Epithelial cell of esophagus (primary cell): ENCODE results near the gene FOXP4.

ENCODE experiments used
- DNase-seq: peaks from one replicate; pipeline ENCODE4 v3.0.0; 2010; ENCODE audit warnings: low read depth
- H3K4me3 ChIP-seq: 2 replicates; pipeline ENCODE4 v1.5.1; 2011; ENCODE audit warnings: mild to moderate bottlenecking, low read length, control low read depth
- TF ChIP-seq, protein P1 (sequence below): IDR thresholded peaks from 2 replicates; pipeline ENCODE4 v1.5.1; 2011; ENCODE audit warnings: low read depth, mild to moderate bottlenecking, low read length, control low read depth, inconsistent platforms; ENCODE audit not compliant: insufficient read depth; ENCODE audit errors: missing control alignments

The FOXP4 gene

GRCh38 chr6:41589223-41589622 is 43.0 kb downstream of the FOXP4 start:
- no peak for DNase-seq
- TF ChIP-seq, protein P1, sequence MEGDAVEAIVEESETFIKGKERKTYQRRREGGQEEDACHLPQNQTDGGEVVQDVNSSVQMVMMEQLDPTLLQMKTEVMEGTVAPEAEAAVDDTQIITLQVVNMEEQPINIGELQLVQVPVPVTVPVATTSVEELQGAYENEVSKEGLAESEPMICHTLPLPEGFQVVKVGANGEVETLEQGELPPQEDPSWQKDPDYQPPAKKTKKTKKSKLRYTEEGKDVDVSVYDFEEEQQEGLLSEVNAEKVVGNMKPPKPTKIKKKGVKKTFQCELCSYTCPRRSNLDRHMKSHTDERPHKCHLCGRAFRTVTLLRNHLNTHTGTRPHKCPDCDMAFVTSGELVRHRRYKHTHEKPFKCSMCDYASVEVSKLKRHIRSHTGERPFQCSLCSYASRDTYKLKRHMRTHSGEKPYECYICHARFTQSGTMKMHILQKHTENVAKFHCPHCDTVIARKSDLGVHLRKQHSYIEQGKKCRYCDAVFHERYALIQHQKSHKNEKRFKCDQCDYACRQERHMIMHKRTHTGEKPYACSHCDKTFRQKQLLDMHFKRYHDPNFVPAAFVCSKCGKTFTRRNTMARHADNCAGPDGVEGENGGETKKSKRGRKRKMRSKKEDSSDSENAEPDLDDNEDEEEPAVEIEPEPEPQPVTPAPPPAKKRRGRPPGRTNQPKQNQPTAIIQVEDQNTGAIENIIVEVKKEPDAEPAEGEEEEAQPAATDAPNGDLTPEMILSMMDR = no peak
- no peak overlapping the region for H3K4me3 ChIP-seq

DNA sequence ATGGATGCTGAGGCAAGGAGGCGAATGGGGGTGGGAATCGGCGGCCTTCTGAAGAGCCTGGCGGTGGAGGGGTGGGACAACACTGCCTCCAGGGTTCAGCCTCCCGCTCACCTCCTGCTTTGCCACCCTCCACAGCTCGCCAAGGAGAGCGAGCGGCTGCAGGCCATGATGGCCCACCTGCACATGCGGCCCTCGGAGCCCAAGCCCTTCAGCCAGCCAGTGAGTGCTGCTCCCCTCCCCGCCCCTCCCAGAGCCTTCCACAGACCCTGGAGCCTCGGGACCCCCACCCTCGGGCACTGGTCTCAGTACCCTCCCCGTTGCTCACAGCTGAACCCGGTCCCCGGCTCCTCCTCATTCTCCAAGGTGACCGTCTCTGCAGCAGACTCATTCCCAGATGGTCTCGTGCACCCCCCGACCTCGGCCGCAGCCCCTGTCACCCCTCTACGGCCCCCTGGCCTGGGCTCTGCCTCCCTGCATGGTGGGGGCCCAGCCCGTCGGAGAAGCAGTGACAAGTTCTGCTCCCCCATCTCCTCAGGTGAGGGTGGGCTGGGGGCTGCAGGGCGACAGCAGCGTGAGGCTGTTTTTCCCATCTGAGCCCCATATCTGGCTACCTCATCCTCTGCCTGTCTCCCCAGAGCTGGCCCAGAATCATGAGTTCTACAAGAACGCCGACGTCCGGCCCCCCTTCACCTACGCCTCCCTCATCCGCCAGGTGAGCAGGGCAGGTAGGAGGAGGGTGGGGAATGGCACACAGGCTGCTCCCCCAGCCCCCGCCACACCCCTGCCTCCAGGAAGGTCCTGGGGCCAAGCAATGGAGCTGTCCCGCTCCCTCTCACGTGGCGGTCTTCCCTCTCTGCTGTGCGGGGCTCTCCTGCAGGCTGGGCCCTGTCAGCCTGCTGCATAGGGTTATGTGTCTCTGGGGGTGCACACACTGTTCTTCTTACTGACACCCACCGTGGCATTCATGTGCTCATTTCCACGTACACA is 43.7 kb downstream of the FOXP4 start:
- no peak overlapping the region for H3K4me3 ChIP-seq
- TF ChIP-seq, protein P1 = no peak
- no peak for DNase-seq

GRCh38 chr6:41591122-41591521 is 44.9 kb downstream of the FOXP4 start:
- H3K4me3 ChIP-seq = no peak overlapping the region
- TF ChIP-seq, protein P1 = no peak
- no peak for DNase-seq

GRCh38 chr6:41591859-41592502 is 45.8 kb downstream of the FOXP4 start:
- no peak overlapping the region for H3K4me3 ChIP-seq
- TF ChIP-seq, protein P1 = peak; percentile 91

GRCh38 chr6:41593406-41593805 is 47.2 kb downstream of the FOXP4 start:
- TF ChIP-seq, protein P1 = no peak
- DNase-seq = no peak

More at GRCh38 chr6:41591859-41592502, 45.8 kb downstream of the FOXP4 start:
- DNase-seq = peak; percentile 63

DNA sequence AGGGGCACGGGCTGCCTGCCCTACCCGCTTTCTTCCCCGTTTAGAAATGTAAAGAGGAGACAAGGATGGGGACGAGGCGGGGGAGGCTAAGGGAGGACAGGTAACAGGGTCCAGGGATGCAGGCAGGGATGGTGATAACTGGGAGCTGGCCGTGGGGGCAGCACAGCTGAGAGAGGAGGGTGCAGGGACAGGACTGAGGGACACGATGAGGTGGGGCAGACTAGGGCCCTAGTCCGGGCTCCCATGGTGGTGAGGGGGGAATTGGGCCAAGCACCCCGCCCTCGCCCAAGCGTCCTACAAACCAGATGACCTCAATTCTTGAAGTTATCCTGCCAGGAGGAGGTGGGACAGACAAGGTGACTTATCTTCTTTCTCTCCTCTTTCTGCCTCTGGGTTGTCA is 47.7 kb downstream of the FOXP4 start:
- TF ChIP-seq, protein P1 = no peak
- no peak for DNase-seq
- no peak overlapping the region for H3K4me3 ChIP-seq

More at GRCh38 chr6:41593406-41593805, 47.2 kb downstream of the FOXP4 start:
- no peak overlapping the region for H3K4me3 ChIP-seq
